C1 segment of cervical spinal cord (tissue), 14 donors: Measurements from ENCODE around the gene PIAS1.
"Not testable (repeated sequence)": the region's sequence is repeated elsewhere in the genome, so short reads cannot be mapped to it uniquely, and the experiment has no call there.

Source experiments
- DNase-seq, 14 donors: peaks; one replicate each; lab custom pipeline; 2025; lab: John Stamatoyannopoulos, UW

PIAS1 gene

GRCh38 chr15:68218331-68218730 is 164.2 kb downstream of the PIAS1 start:
- DNase-seq = no peak

- DNase-seq = no peak
Observed at GRCh38 chr15:68218847-68219798, 165.0 kb downstream of the PIAS1 start.

- no peak for DNase-seq
Observed at GRCh38 chr15:68220489-68220888, 166.4 kb downstream of the PIAS1 start.

- no peak for DNase-seq
Observed at GRCh38 chr15:68220967-68221366, 166.9 kb downstream of the PIAS1 start.

GRCh38 chr15:68221530-68222431 is 167.7 kb downstream of the PIAS1 start:
- not testable (repeated sequence) for DNase-seq

- DNase-seq = not testable (repeated sequence)
Observed at GRCh38 chr15:68222432-68222743, 168.3 kb downstream of the PIAS1 start.

GRCh38 chr15:68223171-68223570 is 169.1 kb downstream of the PIAS1 start:
- DNase-seq = no peak

- no peak for DNase-seq
Observed at GRCh38 chr15:68224108-68224507, 170.0 kb downstream of the PIAS1 start.

GRCh38 chr15:68224546-68225250 is 170.6 kb downstream of the PIAS1 start:
- no peak for DNase-seq

GRCh38 chr15:68225442-68225841 is 171.3 kb downstream of the PIAS1 start:
- DNase-seq = not testable (repeated sequence)

- no peak for DNase-seq
Observed at GRCh38 chr15:68227643-68228142, 173.6 kb downstream of the PIAS1 start.

- DNase-seq = no peak
Observed at GRCh38 chr15:68228143-68228970, 174.2 kb downstream of the PIAS1 start.

- no peak for DNase-seq
Observed at GRCh38 chr15:68228971-68229385, 174.9 kb downstream of the PIAS1 start.

- peak in 12 of 14 donors; percentile 66 to 87 (median 83) for DNase-seq
Observed at GRCh38 chr15:68229386-68230156, 175.5 kb downstream of the PIAS1 start, which contains the start of gene CLN6. CLN6 (minus strand) TSS chr15:68229728; CDS start chr15:68229584, 144 bp downstream.

GRCh38 chr15:68230157-68231100 is 176.3 kb downstream of the PIAS1 start:
- DNase-seq = peak in 2 of 14 donors; percentile 46 to 47

GRCh38 chr15:68231102-68231818 is 177.1 kb downstream of the PIAS1 start:
- no peak for DNase-seq

GRCh38 chr15:68232449-68232848 is 178.3 kb downstream of the PIAS1 start:
- no peak for DNase-seq

- peak in 1 of 14 donors; percentile 30 for DNase-seq
Observed at GRCh38 chr15:68232937-68233336, 178.8 kb downstream of the PIAS1 start.
